Vagina (tissue), 2 donors: ENCODE measurements around the gene ZBTB38. TPM values are rescaled to one million over a fixed set of nuclear protein-coding genes. Genes with fewer than 3 reads are reported as not detected.
A peak's percentile ranks its signal among the peaks of the same experiment; 100 is the strongest.

Experiments
- DNase-seq, 2 donors: peaks; one replicate each; pipeline ENCODE4 v3.0.0-alpha.2; 2017; ENCODE audit errors: extremely low spot score in 2 of 2
- H3K27ac ChIP-seq: fragments of 200-600 bp; sonication (generic); one replicate; pipeline ENCODE4 v1.5.1; 2019
- H3K27me3 ChIP-seq: fragments of 200-600 bp; sonication (generic); one replicate; pipeline ENCODE4 v1.5.1; 2019
- H3K36me3 ChIP-seq, 2 donors: fragments of 200-600 bp; sonication (generic); one replicate each; pipeline ENCODE4 v1.5.1; 2017 to 2019
- H3K4me1 ChIP-seq: fragments of 200-600 bp; sonication (generic); one replicate; pipeline ENCODE4 v1.5.1; 2019
- H3K4me3 ChIP-seq, 2 donors: fragments of 200-600 bp; sonication (generic); 1 replicate in 1 of 2; 2 replicates in 1 of 2; pipeline ENCODE4 v1.5.1; 2016 to 2019
- H3K9me3 ChIP-seq: fragments of 200-600 bp; sonication (generic); one replicate; pipeline ENCODE4 v1.5.1; 2019
- CTCF ChIP-seq, 3 experiments: fragments of 450-650 bp in 2 of 3; fragments of 200-600 bp in 1 of 3; sonication (generic) in 1 of 3; IDR thresholded peaks; one replicate each; pipeline ENCODE4 v1.5.1; 2017 to 2019; ENCODE audit warnings: antibody characterized with exemption in 3 of 3, mild to moderate bottlenecking in 2 of 3, moderate library complexity in 2 of 3
- POLR2A ChIP-seq, 2 donors: fragments of 450-650 bp; IDR thresholded peaks; one replicate each; pipeline ENCODE4 v1.6.1; 2017; ENCODE audit warnings: antibody characterized with exemption in 2 of 2, mild to moderate bottlenecking in 2 of 2, moderate library complexity in 2 of 2
- POLR2AphosphoS5 ChIP-seq, 2 donors: sonication (generic); formaldehyde crosslinking; IDR thresholded peaks; one replicate each; pipeline ENCODE4 v1.9.0; 2017; ENCODE audit warnings: antibody characterized with exemption in 2 of 2, mild to moderate bottlenecking in 2 of 2, low read depth in 1 of 2; ENCODE audit not compliant: insufficient read depth in 1 of 2
- intact Hi-C: fragments of 100-400 bp; cut with DNase I; formaldehyde crosslinking; loops from one replicate; pipeline ENCODE4 v1.15.1; 2023
- total RNA-seq: library from RNA; depleted of rRNA; stranded (reverse); fragments of >200 nt; gene quantifications from one replicate; pipeline ENCODE4 v1.2.3, GENCODE V29; 2016

Gene ZBTB38
- total RNA-seq, 1 donor from 2014 or later: 88.6 TPM

GRCh38 chr3:141392897-141393734 is 24.8 kb downstream of the ZBTB38 start:
- TF ChIP-seq POLR2AphosphoS5 (IDR thresholded peaks at IDR 0.05; ENCODE audit: insufficient read depth in 1 of 2, low read depth in 1 of 2) (no peak), POLR2A (IDR thresholded peaks at IDR 0.05) (no peak), CTCF (IDR thresholded peaks at IDR 0.05) (no peak)
- H3K9me3 ChIP-seq: no peaks in the 10 kb centered on the region
- DNase-seq: no peak
- intact Hi-C loops: no loop called here
- H3K4me1 ChIP-seq: peaks cover 25% of the 10 kb centered on the region
- no peak overlapping the region for H3K4me3 ChIP-seq
- H3K36me3 ChIP-seq: no peaks in the 10 kb centered on the region
- H3K27ac ChIP-seq: peak overlapping the region; percentile 81
- H3K27me3 ChIP-seq: no peaks in the 10 kb centered on the region

GRCh38 chr3:141393735-141394076 is 25.4 kb downstream of the ZBTB38 start:
- peaks cover 20% of the 10 kb centered on the region for H3K4me1 ChIP-seq
- H3K27ac ChIP-seq: peak overlapping the region; percentile 81
- no peaks in the 10 kb centered on the region for H3K27me3 ChIP-seq
- TF ChIP-seq CTCF (IDR thresholded peaks at IDR 0.05) (no peak), POLR2AphosphoS5 (IDR thresholded peaks at IDR 0.05; ENCODE audit: insufficient read depth in 1 of 2, low read depth in 1 of 2) (no peak), POLR2A (IDR thresholded peaks at IDR 0.05) (no peak)
- intact Hi-C loops: no loop called here
- H3K4me3 ChIP-seq: no peak overlapping the region
- no peaks in the 10 kb centered on the region for H3K9me3 ChIP-seq
- H3K36me3 ChIP-seq: no peaks in the 10 kb centered on the region
- DNase-seq: no peak

- Histone ChIP-seq H3K4me1 (peaks cover 24% of the 10 kb centered on the region), H3K9me3 (no peaks in the 10 kb centered on the region), H3K27me3 (no peaks in the 10 kb centered on the region), H3K4me3 (no peak overlapping the region), H3K36me3 (no peaks in the 10 kb centered on the region), H3K27ac (no peak overlapping the region)
- intact Hi-C loops: no loop called here
- TF ChIP-seq POLR2AphosphoS5 (IDR thresholded peaks at IDR 0.05; ENCODE audit: insufficient read depth in 1 of 2, low read depth in 1 of 2) (no peak), CTCF (IDR thresholded peaks at IDR 0.05) (no peak), POLR2A (IDR thresholded peaks at IDR 0.05) (no peak)
- DNase-seq: no peak
These were observed 26.3 kb downstream of the ZBTB38 start for GRCh38 chr3:141394560-141394959.

GRCh38 chr3:141395005-141395589 is 26.8 kb downstream of the ZBTB38 start:
- Histone ChIP-seq H3K4me3 (no peak overlapping the region), H3K27ac (no peak overlapping the region), H3K27me3 (no peaks in the 10 kb centered on the region), H3K4me1 (peaks cover 29% of the 10 kb centered on the region), H3K36me3 (no peaks in the 10 kb centered on the region), H3K9me3 (no peaks in the 10 kb centered on the region)
- intact Hi-C loops: no loop called here
- no peak for DNase-seq
- no peak for TF ChIP-seq POLR2AphosphoS5 (IDR thresholded peaks at IDR 0.05; ENCODE audit: insufficient read depth in 1 of 2, low read depth in 1 of 2)
- TF ChIP-seq POLR2A (IDR thresholded peaks at IDR 0.05): no peak
- TF ChIP-seq CTCF (IDR thresholded peaks at IDR 0.05): no peak

- Histone ChIP-seq H3K4me3 (no peak overlapping the region), H3K36me3 (no peaks in the 10 kb centered on the region), H3K27me3 (no peaks in the 10 kb centered on the region), H3K9me3 (no peaks in the 10 kb centered on the region), H3K27ac (no peak overlapping the region), H3K4me1 (peaks cover 42% of the 10 kb centered on the region)
- intact Hi-C loops: no loop called here
- TF ChIP-seq CTCF (IDR thresholded peaks at IDR 0.05) (no peak), POLR2A (IDR thresholded peaks at IDR 0.05) (no peak), POLR2AphosphoS5 (IDR thresholded peaks at IDR 0.05; ENCODE audit: insufficient read depth in 1 of 2, low read depth in 1 of 2) (no peak)
- DNase-seq: no peak
These were observed 29.7 kb downstream of the ZBTB38 start for GRCh38 chr3:141397996-141398395.
